Transverse colon (tissue), 3 donors: Measurements from ENCODE around the gene NAALADL2.

Experiments
- CTCF ChIP-seq, 5 experiments: fragments of 200-600 bp in 3 of 5; fragments of 450-650 bp in 2 of 5; sonication (generic) in 3 of 5; IDR thresholded peaks; 1 replicate in 2 of 5; 2 replicates in 3 of 5; pipeline ENCODE4 v1.5.1; 2016 to 2017; ENCODE audit warnings: antibody characterized with exemption in 5 of 5, inconsistent platforms in 3 of 5, mild to moderate bottlenecking in 2 of 5, moderate library complexity in 1 of 5
- EP300 ChIP-seq: sonication (generic); formaldehyde crosslinking; IDR thresholded peaks from one replicate; pipeline ENCODE4 v1.6.1; 2017; ENCODE audit warnings: antibody characterized with exemption, low read depth
- POLR2A ChIP-seq: fragments of 450-650 bp; IDR thresholded peaks from one replicate; pipeline ENCODE4 v1.6.1; 2016; ENCODE audit warnings: antibody characterized with exemption, mild to moderate bottlenecking, moderate library complexity

- TF ChIP-seq CTCF (IDR thresholded peaks at IDR 0.05): no peak
- TF ChIP-seq EP300: no peak
- TF ChIP-seq POLR2A: no peak
Observed at GRCh38 chr3:175386630-175387029, 527.5 kb downstream of the NAALADL2 start.
